Measurements from ENCODE around the gene DNAH7. TPM values are rescaled to one million over a fixed set of nuclear protein-coding genes. Genes with fewer than 3 reads are reported as not detected.

Gene DNAH7
- under 1 TPM in 1 of 2 donors, not detected in 1; 0.02 TPM for total RNA-seq

DNA sequence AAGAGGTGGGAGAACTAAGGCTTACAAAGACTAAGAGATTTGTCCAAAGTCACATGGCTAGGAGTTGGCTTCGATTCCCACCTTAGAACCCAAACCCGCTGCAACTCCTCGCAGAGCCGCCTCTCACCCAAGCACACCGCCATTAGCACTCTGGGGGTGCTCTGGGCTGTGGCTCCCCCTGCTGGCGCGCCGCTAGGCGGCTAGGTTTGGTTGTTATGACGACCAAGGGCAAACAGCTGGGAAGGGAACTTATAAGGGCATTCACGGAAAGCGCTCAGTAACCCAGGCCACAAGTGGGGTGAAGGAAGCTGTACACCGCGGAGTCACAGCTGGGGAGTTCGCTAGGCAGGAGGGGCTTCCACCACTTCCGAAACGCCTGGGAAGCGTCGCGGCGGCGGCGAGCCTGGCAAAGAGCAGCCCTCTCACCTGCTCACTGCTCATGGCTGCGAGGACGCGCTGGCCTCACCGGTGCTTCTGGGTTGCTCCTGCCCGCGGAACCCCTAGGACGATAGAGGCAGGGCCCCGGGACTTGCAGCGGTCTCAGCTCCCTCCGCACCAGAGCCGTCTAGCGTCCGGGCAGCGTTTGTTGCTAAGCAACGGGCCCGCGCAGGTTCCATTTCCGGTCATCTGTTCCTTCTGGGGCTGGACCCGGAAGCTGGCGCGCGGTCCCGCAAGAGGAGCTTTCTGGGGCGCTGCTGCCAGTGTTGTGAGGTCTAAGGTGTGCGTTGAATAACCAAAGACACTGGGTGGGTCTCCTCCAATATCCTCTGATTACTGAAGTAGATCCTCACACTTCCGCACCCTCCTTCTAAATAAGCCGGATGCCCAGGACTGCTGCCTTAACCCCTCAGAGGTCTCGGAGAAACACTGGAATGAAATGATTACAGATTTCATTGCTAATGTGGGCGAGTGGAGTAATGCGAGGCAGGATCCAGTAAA lies at the start of gene DNAH7:
DNAH7 (minus strand) TSS at position 567 of the 939 bp plus-strand sequence; CDS start at position 441, 126 bp downstream.
- H3K36me3 Mint-ChIP-seq (ENCODE audit: insufficient read depth in 2 of 2), result peaks cover 0 to 1% of the 10 kb centered on the region in 2 donors
- peak; percentile 97 to 98 for ATAC-seq (replicated peaks in 1 of 2)
- H3K4me3 Mint-ChIP-seq, result peak within 1 kb of the TSS; percentile 90
- peak within 1 kb of the TSS; percentile 36 for H3K27ac Mint-ChIP-seq
- H3K4me1 Mint-ChIP-seq (ENCODE audit: low read depth), result peaks cover 5% of the 10 kb centered on the region
- H3K9me3 Mint-ChIP-seq, result no peaks in the 10 kb centered on the region
- peaks cover 17% of the 10 kb centered on the region for H3K27me3 Mint-ChIP-seq (ENCODE audit: low read depth)
- DNase-seq, result peak; percentile 91 to 93

DNA sequence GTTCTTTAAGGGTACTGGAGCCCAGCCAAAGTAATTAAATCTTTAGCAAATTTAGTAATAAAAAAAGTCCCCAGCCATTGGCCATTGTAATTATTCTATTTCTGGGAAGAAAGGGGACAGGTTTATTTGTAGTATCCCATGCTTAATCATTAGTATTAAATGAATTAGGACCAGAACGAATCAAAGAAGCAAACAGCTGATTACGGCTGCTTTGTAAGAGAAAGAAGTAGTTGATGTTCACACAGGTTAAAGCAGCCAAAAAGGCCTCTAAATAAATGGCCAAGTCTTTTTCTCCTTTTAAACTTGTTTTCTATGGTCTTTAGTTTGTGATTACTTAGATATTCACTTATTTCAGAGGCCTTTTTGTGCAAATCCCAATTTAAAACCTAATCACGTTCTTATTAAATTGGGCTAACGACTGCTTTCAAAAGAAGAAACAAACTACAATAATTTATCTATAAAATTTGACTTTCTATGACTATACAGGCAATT lies 48.6 kb upstream of the DNAH7 start:
- Mint-ChIP-seq H3K36me3 (ENCODE audit: insufficient read depth in 2 of 2) (no peaks in the 10 kb centered on the region), H3K4me1 (ENCODE audit: low read depth) (peaks cover 10% of the 10 kb centered on the region), H3K4me3 (no peak overlapping the region), H3K9me3 (peaks cover 0 to 3% of the 10 kb centered on the region in 2 donors), H3K27me3 (ENCODE audit: low read depth) (no peaks in the 10 kb centered on the region), H3K27ac (no peak overlapping the region)
- ATAC-seq (replicated peaks in 1 of 2) (no peak), DNase-seq (no peak)

DNA sequence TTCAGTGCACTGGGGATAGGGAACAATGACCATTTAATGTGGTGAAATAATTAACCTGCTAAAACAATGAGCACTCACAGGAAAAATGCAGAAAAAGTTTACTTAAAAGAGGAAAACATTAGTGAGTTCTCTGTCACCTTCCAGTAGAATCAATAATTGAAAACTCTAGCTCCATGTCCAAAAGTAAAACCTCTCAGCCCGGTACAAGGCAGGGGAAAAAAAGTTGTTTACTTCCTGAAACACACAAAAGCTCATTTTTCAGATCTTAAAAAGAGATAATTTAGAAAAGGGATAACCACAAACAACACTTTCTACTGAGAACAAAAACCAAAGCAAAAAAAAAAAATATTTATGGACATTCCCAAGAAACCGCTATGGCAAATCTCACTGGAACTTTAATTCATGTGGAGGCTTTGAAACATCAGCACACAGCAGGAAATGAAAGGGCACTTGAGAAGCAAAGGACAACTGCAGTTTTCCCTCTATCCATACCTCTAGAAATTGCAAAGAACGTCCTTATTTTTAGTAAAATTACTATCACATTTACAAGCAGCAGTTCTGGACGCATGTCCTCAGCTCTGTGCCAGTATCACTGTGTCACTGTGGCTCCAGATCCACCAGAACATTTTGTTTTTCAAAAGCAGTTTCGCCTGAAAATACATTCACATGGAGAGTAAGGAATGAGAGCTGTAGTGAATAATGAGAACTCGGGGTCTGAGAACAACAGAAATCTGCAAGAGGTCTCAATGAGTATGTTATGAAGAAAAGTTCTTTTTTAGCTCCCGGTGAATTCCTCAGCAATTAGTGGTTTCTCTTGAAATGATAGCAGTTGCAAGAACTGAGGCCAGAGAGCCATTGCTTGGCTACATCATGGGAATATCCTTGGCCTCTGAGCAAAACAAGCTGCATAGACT lies 44.7 kb upstream of the DNAH7 start:
- peaks cover 10% of the 10 kb centered on the region for H3K4me1 Mint-ChIP-seq (ENCODE audit: low read depth)

DNA sequence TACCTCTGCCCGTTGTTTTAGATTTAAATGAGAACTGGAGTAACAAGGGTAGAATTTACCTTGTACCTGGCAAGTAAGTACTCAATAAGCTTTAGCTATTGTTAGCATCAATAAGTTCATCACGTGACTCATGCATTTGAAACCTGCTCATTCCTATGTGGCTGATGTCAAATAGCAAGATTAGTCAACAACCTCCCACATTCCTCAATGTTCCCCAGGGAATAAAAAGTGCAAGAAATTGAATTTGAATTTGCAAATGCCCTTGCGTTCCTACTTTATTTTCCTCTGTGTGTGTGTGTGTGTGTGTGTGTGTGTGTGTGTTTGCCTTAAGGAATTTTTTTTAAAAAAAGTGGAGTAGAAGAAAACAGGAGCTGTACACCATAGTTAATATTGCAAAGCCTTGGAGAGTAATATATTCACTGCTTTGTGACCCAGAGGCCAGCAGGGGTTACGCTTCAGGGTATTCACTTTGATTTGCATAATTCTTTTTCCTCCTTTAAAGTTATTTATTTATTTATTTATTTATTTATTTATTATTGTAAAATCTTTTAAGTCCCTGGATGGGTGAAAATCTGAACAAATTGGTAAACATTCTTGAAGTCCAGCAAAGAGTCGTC lies 43.9 kb upstream of the DNAH7 start:
- DNase-seq (no peak), ATAC-seq (replicated peaks in 1 of 2) (no peak)
- Mint-ChIP-seq H3K4me1 (ENCODE audit: low read depth) (peaks cover 10% of the 10 kb centered on the region), H3K4me3 (no peak overlapping the region), H3K27me3 (ENCODE audit: low read depth) (no peaks in the 10 kb centered on the region), H3K36me3 (ENCODE audit: insufficient read depth in 2 of 2) (no peaks in the 10 kb centered on the region), H3K9me3 (no peaks in the 10 kb centered on the region), H3K27ac (no peak overlapping the region)

More for the DNA sequence above, 44.7 kb upstream of the DNAH7 start:
- Mint-ChIP-seq H3K9me3 (no peaks in the 10 kb centered on the region), H3K36me3 (ENCODE audit: insufficient read depth in 2 of 2) (no peaks in the 10 kb centered on the region), H3K27me3 (ENCODE audit: low read depth) (no peaks in the 10 kb centered on the region), H3K27ac (no peak overlapping the region), H3K4me3 (peak overlapping the region in 1 of 2 donors; percentile 18)
- no peak for ATAC-seq (replicated peaks in 1 of 2)
- DNase-seq, result no peak

DNA sequence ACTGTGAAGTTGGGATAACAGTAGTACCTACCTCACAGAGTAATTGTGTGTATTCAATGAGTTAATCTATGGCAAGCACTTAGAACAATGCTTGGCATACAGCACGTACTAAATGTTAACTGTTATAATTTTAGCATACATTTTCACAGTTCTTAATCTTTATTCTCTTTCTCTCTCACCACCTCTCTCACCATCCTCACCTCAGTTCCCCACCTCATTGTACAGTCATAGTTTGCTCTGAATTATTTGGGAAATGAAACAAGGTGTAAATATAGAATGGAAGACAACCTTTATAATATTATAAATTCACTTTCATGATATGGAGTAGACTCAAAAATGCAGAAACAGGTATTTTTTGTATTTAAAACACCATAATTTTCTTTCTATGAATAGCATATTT lies 40.0 kb upstream of the DNAH7 start:
- H3K4me3 Mint-ChIP-seq, result no peak overlapping the region
- DNase-seq (no peak), ATAC-seq (replicated peaks in 1 of 2) (no peak)
- H3K9me3 Mint-ChIP-seq, result peaks cover 0 to 2% of the 10 kb centered on the region in 2 donors
- H3K27me3 Mint-ChIP-seq (ENCODE audit: low read depth), result no peaks in the 10 kb centered on the region
- H3K4me1 Mint-ChIP-seq (ENCODE audit: low read depth), result peaks cover 23% of the 10 kb centered on the region
- H3K36me3 Mint-ChIP-seq (ENCODE audit: insufficient read depth in 2 of 2), result peaks cover 0 to 3% of the 10 kb centered on the region in 2 donors
- no peak overlapping the region for H3K27ac Mint-ChIP-seq

DNA sequence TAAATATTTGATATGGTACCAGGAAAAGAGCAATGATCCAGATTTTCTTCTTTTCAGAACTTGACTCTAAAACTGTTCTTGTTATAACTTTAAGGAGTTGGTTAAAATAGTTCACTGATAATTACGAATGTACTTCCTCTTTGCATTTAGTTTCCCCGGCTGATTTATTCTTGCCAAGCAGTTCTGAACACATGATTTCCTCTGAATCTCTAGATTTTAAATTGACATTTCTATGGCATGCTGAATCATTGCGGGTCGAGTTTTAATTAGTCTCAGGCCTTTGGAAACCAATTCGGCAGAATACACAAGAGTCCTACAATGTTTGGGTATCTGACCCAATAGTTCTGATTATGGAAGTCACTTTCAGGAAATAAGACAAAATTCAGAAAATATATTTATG lies 37.3 kb upstream of the DNAH7 start:
- no peak for DNase-seq
- no peak for ATAC-seq (replicated peaks in 1 of 2)
- Mint-ChIP-seq H3K27ac (peak overlapping the region; percentile 81), H3K4me3 (peak overlapping the region; percentile 63 to 79), H3K27me3 (ENCODE audit: low read depth) (no peaks in the 10 kb centered on the region), H3K36me3 (ENCODE audit: insufficient read depth in 2 of 2) (peaks cover 0 to 3% of the 10 kb centered on the region in 2 donors), H3K9me3 (peaks cover 0 to 2% of the 10 kb centered on the region in 2 donors), H3K4me1 (ENCODE audit: low read depth) (peaks cover 26% of the 10 kb centered on the region)

DNA sequence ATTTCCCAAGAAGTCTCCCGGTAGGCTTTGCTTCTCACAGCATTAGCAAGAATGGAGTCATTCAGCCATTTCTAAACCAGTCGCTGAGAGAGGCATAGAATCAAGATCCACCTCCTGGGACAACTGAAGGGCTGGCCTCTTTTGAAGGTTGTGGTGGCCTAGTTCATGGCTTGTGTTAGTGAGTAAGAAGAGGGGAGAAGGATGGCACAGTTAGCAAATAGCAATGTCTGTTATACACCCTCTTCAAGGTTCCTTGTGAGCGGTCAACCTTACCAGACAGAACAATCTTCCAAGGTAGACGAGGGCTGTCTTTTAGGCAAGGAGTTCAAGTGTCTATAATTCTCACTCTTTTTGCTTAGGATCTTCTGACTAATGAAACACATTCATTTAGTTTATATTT lies 35.4 kb upstream of the DNAH7 start:
- DNase-seq (no peak), ATAC-seq (replicated peaks in 1 of 2) (no peak)
- H3K36me3 Mint-ChIP-seq (ENCODE audit: insufficient read depth in 2 of 2), result peaks cover 0 to 3% of the 10 kb centered on the region in 2 donors
- no peak overlapping the region for H3K27ac Mint-ChIP-seq
- no peak overlapping the region for H3K4me3 Mint-ChIP-seq
- peaks cover 40% of the 10 kb centered on the region for H3K4me1 Mint-ChIP-seq (ENCODE audit: low read depth)
- peaks cover 0 to 2% of the 10 kb centered on the region in 2 donors for H3K9me3 Mint-ChIP-seq
- H3K27me3 Mint-ChIP-seq (ENCODE audit: low read depth), result no peaks in the 10 kb centered on the region

DNA sequence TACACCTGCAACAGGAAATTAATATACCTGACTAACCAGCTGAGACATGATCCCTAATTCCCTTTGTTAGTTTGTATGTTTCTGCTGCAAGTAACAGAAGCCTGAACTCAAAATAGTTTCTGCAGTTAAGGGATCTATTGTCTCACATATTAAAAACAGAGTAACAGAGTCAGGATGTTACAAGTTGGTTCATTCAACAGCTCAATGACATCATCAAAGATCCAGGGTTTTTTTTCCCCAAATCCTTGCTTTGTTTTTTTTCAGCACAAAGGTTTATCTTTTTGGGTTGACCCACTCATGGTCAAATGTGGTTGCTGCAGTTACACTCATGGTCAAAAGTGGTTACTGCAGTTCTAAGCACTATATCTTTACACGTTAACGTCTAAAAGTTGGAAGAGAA lies 35.0 kb upstream of the DNAH7 start:
- Mint-ChIP-seq H3K27ac (no peak overlapping the region), H3K4me1 (ENCODE audit: low read depth) (peaks cover 40% of the 10 kb centered on the region), H3K4me3 (no peak overlapping the region), H3K36me3 (ENCODE audit: insufficient read depth in 2 of 2) (peaks cover 0 to 3% of the 10 kb centered on the region in 2 donors), H3K9me3 (peaks cover 0 to 2% of the 10 kb centered on the region in 2 donors), H3K27me3 (ENCODE audit: low read depth) (no peaks in the 10 kb centered on the region)
- ATAC-seq (replicated peaks in 1 of 2) (no peak), DNase-seq (no peak)

DNA sequence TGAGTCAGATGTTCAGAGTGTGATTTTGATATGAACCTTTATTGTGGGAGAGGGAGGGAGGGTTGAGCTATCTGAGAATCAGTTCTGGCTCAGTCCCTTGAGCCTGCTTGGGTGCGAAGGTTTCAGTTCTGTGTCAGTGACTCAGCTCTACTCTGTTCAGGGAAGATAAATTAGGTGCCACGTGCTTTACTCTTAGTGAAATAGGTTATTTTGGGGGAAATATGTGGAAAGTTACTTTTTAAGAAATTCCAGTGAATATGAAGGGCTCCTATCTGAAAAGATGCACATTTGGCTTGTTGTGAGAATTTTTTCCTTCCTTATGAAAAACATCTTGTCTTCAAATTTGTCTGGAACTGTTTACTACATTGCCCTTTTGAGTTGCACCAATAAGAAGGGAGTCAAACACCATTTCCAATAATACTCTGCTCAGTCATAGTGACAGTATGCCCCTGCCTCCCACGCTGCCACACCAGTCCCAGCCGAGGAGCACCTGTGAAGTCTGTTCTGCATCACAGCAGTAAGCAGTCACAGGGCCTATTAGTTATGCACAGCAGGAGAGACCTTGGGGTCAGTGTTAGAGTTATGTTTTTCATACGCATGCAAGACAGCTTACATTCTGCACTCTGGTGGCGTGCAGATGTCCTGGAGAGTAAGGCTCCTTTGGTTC lies 32.8 kb upstream of the DNAH7 start:
- Mint-ChIP-seq H3K27ac (peak overlapping the region; percentile 0), H3K4me3 (peak overlapping the region; percentile 7 to 27), H3K9me3 (no peaks in the 10 kb centered on the region), H3K27me3 (ENCODE audit: low read depth) (no peaks in the 10 kb centered on the region), H3K4me1 (ENCODE audit: low read depth) (peaks cover 37% of the 10 kb centered on the region), H3K36me3 (ENCODE audit: insufficient read depth in 2 of 2) (peaks cover 0 to under 1% of the 10 kb centered on the region in 2 donors)
- DNase-seq (peak; percentile 35 to 58), ATAC-seq (replicated peaks in 1 of 2) (peak; percentile 94 to 97)

DNA sequence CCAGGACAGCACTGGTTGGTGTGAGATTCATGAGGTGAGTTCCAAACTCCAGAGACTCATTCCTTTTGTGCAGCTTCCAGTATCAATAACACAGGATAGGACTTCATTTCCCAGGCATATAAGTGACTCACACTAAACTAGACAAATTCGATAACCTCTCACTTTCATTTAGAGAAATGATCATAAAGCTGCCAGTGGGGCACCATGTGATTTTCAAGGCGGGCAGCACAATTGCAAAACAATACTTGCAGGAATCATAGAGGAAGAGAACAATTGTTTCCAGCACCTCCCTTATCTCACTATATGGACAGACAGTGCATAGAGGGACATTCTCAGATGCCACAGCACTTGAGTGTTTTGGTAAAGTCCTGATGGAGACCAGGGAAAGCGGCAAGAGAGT lies 31.3 kb upstream of the DNAH7 start:
- H3K9me3 Mint-ChIP-seq, result peaks cover 0 to 2% of the 10 kb centered on the region in 2 donors
- DNase-seq, result no peak
- no peak for ATAC-seq (replicated peaks in 1 of 2)
- no peaks in the 10 kb centered on the region for H3K27me3 Mint-ChIP-seq (ENCODE audit: low read depth)
- no peak overlapping the region for H3K27ac Mint-ChIP-seq
- peak overlapping the region in 1 of 2 donors; percentile 9 for H3K4me3 Mint-ChIP-seq
- peaks cover 24% of the 10 kb centered on the region for H3K4me1 Mint-ChIP-seq (ENCODE audit: low read depth)
- H3K36me3 Mint-ChIP-seq (ENCODE audit: insufficient read depth in 2 of 2), result no peaks in the 10 kb centered on the region

DNA sequence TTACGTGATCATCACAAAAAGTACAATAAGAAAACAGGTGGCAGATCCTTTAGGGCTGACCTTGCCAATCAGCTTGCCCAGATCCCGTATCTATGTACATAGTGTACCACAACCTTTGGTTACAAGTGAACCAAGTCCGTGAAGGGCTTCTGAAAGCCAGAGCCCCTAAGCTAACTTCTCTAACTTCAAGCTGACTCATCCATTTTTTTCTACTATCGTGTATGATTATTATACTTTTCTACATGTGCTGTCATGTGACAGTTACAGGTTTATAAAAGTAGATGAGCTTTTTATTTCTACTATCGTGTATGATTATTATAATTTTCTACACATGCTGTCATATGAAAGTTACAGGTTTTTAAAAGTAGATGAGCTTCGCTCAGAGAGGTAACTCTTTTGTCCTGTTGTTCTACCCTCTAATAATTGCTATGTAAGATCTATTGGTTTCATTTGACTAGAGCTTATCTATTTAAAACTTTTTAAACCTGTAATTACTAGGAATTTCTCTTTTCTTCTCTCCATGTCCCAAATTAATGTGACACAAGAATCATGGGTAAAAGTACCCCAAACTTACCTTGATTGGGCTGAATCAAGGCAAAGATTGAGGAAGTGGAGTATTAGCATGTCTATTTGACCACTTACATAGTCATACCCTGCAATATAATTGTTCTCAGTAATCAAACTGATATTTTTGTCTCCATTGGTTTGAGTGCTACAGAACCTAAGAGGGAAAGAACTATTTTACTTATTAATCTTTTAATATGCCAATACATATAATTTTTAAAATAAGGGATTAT lies 29.4 kb upstream of the DNAH7 start:
- Mint-ChIP-seq H3K9me3 (peaks cover 3 to 4% of the 10 kb centered on the region in 2 donors), H3K27me3 (ENCODE audit: low read depth) (no peaks in the 10 kb centered on the region), H3K4me1 (ENCODE audit: low read depth) (peaks cover 24% of the 10 kb centered on the region), H3K4me3 (no peak overlapping the region), H3K27ac (no peak overlapping the region), H3K36me3 (ENCODE audit: insufficient read depth in 2 of 2) (peaks cover 7 to 8% of the 10 kb centered on the region in 2 donors)
- ATAC-seq (replicated peaks in 1 of 2) (no peak), DNase-seq (no peak)

Measured in activated T-cell treated with anti-CD3 and anti-CD28 coated beads, Interleukin-2, amount 50 U/mL, for 72 hours (primary cell).